Measurements from ENCODE around the gene PTPN18.
"Not testable (repeated sequence)": the region's sequence is repeated elsewhere in the genome, so short reads cannot be mapped to it uniquely, and the experiment has no call there.

The PTPN18 gene

GRCh38 chr2:130390460-130391057 is 34.7 kb downstream of the PTPN18 start:
- H3K4me3 ChIP-seq (ENCODE audit: low read length), result peak overlapping the region; percentile 44; the same call in 1 of the 2 replicates
- no peak for TF ChIP-seq ZNF274 (IDR thresholded peaks at IDR 0.05; ENCODE audit: low read depth, low read length)

- TF ChIP-seq ZNF274 (IDR thresholded peaks at IDR 0.05; ENCODE audit: low read depth, low read length), result no peak
- peak overlapping the region; percentile 44; the same call in 1 of the 2 replicates for H3K4me3 ChIP-seq (ENCODE audit: low read length)
These were observed 35.4 kb downstream of the PTPN18 start for GRCh38 chr2:130391058-130391871.

GRCh38 chr2:130391872-130392670 is 36.2 kb downstream of the PTPN18 start:
- H3K4me3 ChIP-seq (ENCODE audit: low read length), result peak overlapping the region; percentile 44; the same call in 1 of the 2 replicates
- TF ChIP-seq ZNF274 (IDR thresholded peaks at IDR 0.05; ENCODE audit: low read depth, low read length), result no peak

GRCh38 chr2:130393318-130393910 is 37.6 kb downstream of the PTPN18 start:
- H3K4me3 ChIP-seq (ENCODE audit: low read length), result no peak overlapping the region
- TF ChIP-seq ZNF274 (IDR thresholded peaks at IDR 0.05; ENCODE audit: low read depth, low read length), result no peak

- H3K4me3 ChIP-seq (ENCODE audit: low read length), result not testable (repeated sequence)
These were observed 50.4 kb downstream of the PTPN18 start for GRCh38 chr2:130406280-130406679.

GRCh38 chr2:130416693-130417092 is 60.8 kb downstream of the PTPN18 start:
- H3K4me3 ChIP-seq (ENCODE audit: low read length), result not testable (repeated sequence)

GRCh38 chr2:130418845-130419244 is 63.0 kb downstream of the PTPN18 start:
- not testable (repeated sequence) for H3K4me3 ChIP-seq (ENCODE audit: low read length)

Measured in GM08714 (cell line).